Suprapubic skin (tissue), 4 donors: Measurements from ENCODE around the gene TEKT5. TPM values are rescaled to one million over a fixed set of nuclear protein-coding genes. Genes with fewer than 3 reads are reported as not detected.

Source experiments
- DNase-seq, 2 donors: peaks; one replicate each; pipeline ENCODE4 v3.0.0-alpha.2; 2019; ENCODE audit warnings: low spot score in 2 of 2
- H3K27ac ChIP-seq: fragments of 200-600 bp; sonication (generic); one replicate; pipeline ENCODE4 v1.5.1; 2019
- H3K27me3 ChIP-seq: fragments of 200-600 bp; sonication (generic); one replicate; pipeline ENCODE4 v1.5.1; 2019
- H3K36me3 ChIP-seq: fragments of 200-600 bp; sonication (generic); one replicate; pipeline ENCODE4 v1.5.1; 2019
- H3K4me1 ChIP-seq: fragments of 200-600 bp; sonication (generic); one replicate; pipeline ENCODE4 v1.5.1; 2019
- H3K4me3 ChIP-seq: fragments of 200-600 bp; sonication (generic); one replicate; pipeline ENCODE4 v1.5.1; 2019; ENCODE audit warnings: mild to moderate bottlenecking
- H3K9me3 ChIP-seq: fragments of 200-600 bp; sonication (generic); one replicate; pipeline ENCODE4 v1.5.1; 2019
- CTCF ChIP-seq, 2 donors: fragments of 200-600 bp in 1 of 2; fragments of 450-650 bp in 1 of 2; sonication (generic) in 1 of 2; IDR thresholded peaks; one replicate each; pipeline ENCODE4 v1.5.1; 2016 to 2019; ENCODE audit warnings: antibody characterized with exemption in 2 of 2, mild to moderate bottlenecking in 1 of 2, moderate library complexity in 1 of 2
- EP300 ChIP-seq: sonication (generic); formaldehyde crosslinking; IDR thresholded peaks from one replicate; pipeline ENCODE4 v1.6.1; 2017; ENCODE audit warnings: antibody characterized with exemption
- POLR2A ChIP-seq, 2 donors: fragments of 450-650 bp; IDR thresholded peaks; one replicate each; pipeline ENCODE4 v1.6.1; 2017; ENCODE audit warnings: antibody characterized with exemption in 2 of 2, mild to moderate bottlenecking in 2 of 2, moderate library complexity in 2 of 2
- POLR2AphosphoS5 ChIP-seq, 3 donors: sonication (generic); formaldehyde crosslinking; IDR thresholded peaks; one replicate each; pipeline ENCODE4 v1.6.1; 2017; ENCODE audit warnings: antibody characterized with exemption in 3 of 3
- WGBS: methylation state at CpG from one replicate; pipeline ENCODE4 v1.1.5; 2018; 5-methylcytosine and 5-hydroxymethylcytosine counted together
- total RNA-seq, 4 donors: library from RNA; depleted of rRNA; stranded (reverse); fragments of >200 nt; gene quantifications; one replicate each; pipeline ENCODE4 v1.1.0, GENCODE V29; 2016

The TEKT5 gene
- total RNA-seq, 4 donors from 2014 or later, result 0.64 to 2.3 TPM; not detected in 2

GRCh38 chr16:10663744-10664143, 31.0 kb downstream of the TEKT5 start:
- no peaks in the 10 kb centered on the region for H3K36me3 ChIP-seq
- no peaks in the 10 kb centered on the region for H3K27me3 ChIP-seq
- no peak overlapping the region for H3K4me3 ChIP-seq
- no peak for TF ChIP-seq EP300
- no peak for TF ChIP-seq POLR2A (IDR thresholded peaks at IDR 0.05)
- no peak for TF ChIP-seq CTCF (IDR thresholded peaks at IDR 0.05)
- H3K4me1 ChIP-seq, result peaks cover 11% of the 10 kb centered on the region
- H3K9me3 ChIP-seq, result no peaks in the 10 kb centered on the region
- 87% methylated on average over 4 of the region's 4 CpGs for WGBS
- no peak overlapping the region for H3K27ac ChIP-seq
- no peak for DNase-seq

GRCh38 chr16:10663146-10663545, 31.6 kb downstream of the TEKT5 start:
- DNase-seq, result no peak
- no peaks in the 10 kb centered on the region for H3K9me3 ChIP-seq
- H3K27ac ChIP-seq, result no peak overlapping the region
- H3K27me3 ChIP-seq, result no peaks in the 10 kb centered on the region
- TF ChIP-seq POLR2A (IDR thresholded peaks at IDR 0.05), result no peak
- no peak for TF ChIP-seq EP300
- no peak for TF ChIP-seq CTCF (IDR thresholded peaks at IDR 0.05)
- TF ChIP-seq POLR2AphosphoS5 (IDR thresholded peaks at IDR 0.05), result no peak
- peaks cover 8% of the 10 kb centered on the region for H3K4me1 ChIP-seq
- no peaks in the 10 kb centered on the region for H3K36me3 ChIP-seq
- H3K4me3 ChIP-seq, result no peak overlapping the region
- 45% methylated on average over 1 of the region's 1 CpG for WGBS

GRCh38 chr16:10662212-10662611, 32.5 kb downstream of the TEKT5 start:
- H3K27ac ChIP-seq, result no peak overlapping the region
- TF ChIP-seq EP300 (no peak), POLR2A (IDR thresholded peaks at IDR 0.05) (no peak), POLR2AphosphoS5 (IDR thresholded peaks at IDR 0.05) (no peak), CTCF (IDR thresholded peaks at IDR 0.05) (no peak)
- H3K36me3 ChIP-seq, result no peaks in the 10 kb centered on the region
- 78% methylated on average over 5 of the region's 5 CpGs for WGBS
- H3K9me3 ChIP-seq, result no peaks in the 10 kb centered on the region
- peaks cover 8% of the 10 kb centered on the region for H3K4me1 ChIP-seq
- H3K4me3 ChIP-seq, result no peak overlapping the region
- DNase-seq, result no peak
- no peaks in the 10 kb centered on the region for H3K27me3 ChIP-seq

- no peak overlapping the region for H3K27ac ChIP-seq
- no peak for DNase-seq
- H3K27me3 ChIP-seq, result no peaks in the 10 kb centered on the region
- 0% methylated on average over 1 of the region's 1 CpG for WGBS
- no peak overlapping the region for H3K4me3 ChIP-seq
- no peaks in the 10 kb centered on the region for H3K36me3 ChIP-seq
- peaks cover 8% of the 10 kb centered on the region for H3K4me1 ChIP-seq
- no peaks in the 10 kb centered on the region for H3K9me3 ChIP-seq
- no peak for TF ChIP-seq CTCF (IDR thresholded peaks at IDR 0.05)
- no peak for TF ChIP-seq POLR2AphosphoS5 (IDR thresholded peaks at IDR 0.05)
- no peak for TF ChIP-seq POLR2A (IDR thresholded peaks at IDR 0.05)
- no peak for TF ChIP-seq EP300
Observed at GRCh38 chr16:10661737-10662136, 33.0 kb downstream of the TEKT5 start.

- WGBS, result 80% methylated on average over 8 of the region's 8 CpGs
- no peak for DNase-seq
- Histone ChIP-seq H3K27ac (no peak overlapping the region), H3K4me3 (no peak overlapping the region), H3K4me1 (peaks cover 8% of the 10 kb centered on the region), H3K27me3 (no peaks in the 10 kb centered on the region), H3K9me3 (no peaks in the 10 kb centered on the region), H3K36me3 (no peaks in the 10 kb centered on the region)
- TF ChIP-seq POLR2A (IDR thresholded peaks at IDR 0.05) (no peak), POLR2AphosphoS5 (IDR thresholded peaks at IDR 0.05) (no peak)
Observed at GRCh38 chr16:10660950-10661635, 33.6 kb downstream of the TEKT5 start.

- WGBS, result 94% methylated on average over 6 of the region's 6 CpGs
- H3K36me3 ChIP-seq, result no peaks in the 10 kb centered on the region
- H3K27me3 ChIP-seq, result no peaks in the 10 kb centered on the region
- TF ChIP-seq POLR2AphosphoS5 (IDR thresholded peaks at IDR 0.05) (no peak), EP300 (no peak), CTCF (IDR thresholded peaks at IDR 0.05) (no peak), POLR2A (IDR thresholded peaks at IDR 0.05) (no peak)
- H3K4me3 ChIP-seq, result no peak overlapping the region
- peaks cover 8% of the 10 kb centered on the region for H3K4me1 ChIP-seq
- no peak overlapping the region for H3K27ac ChIP-seq
- DNase-seq, result no peak
- H3K9me3 ChIP-seq, result no peaks in the 10 kb centered on the region
Observed at GRCh38 chr16:10658943-10659342, 35.8 kb downstream of the TEKT5 start.
